DOHH2 (cell line): ENCODE data around the gene KBTBD3.
A peak's percentile ranks its signal among the peaks of the same experiment; 100 is the strongest.

Experiments used
- H3F3A ChIP-seq: fragments of 200-600 bp; sonication (generic), shearing (Covaris generic); 2 replicates; pipeline ENCODE4 v1.6.0; 2016; ENCODE audit warnings: antibody characterized with exemption, mild to moderate bottlenecking; ENCODE audit not compliant: control insufficient read depth, insufficient read depth
- H3K27ac ChIP-seq: fragments of 200-600 bp; sonication (generic); 2 replicates; pipeline ENCODE4 v1.5.1; 2014; ENCODE audit warnings: low read depth, mild to moderate bottlenecking, low read length, moderate library complexity
- H3K27me3 ChIP-seq: fragments of 200-600 bp; sonication (generic); 2 replicates; pipeline ENCODE4 v1.6.1; 2014; ENCODE audit warnings: mild to moderate bottlenecking, low read length, mixed read lengths; ENCODE audit not compliant: control insufficient read depth
- H3K36me3 ChIP-seq: fragments of 200-600 bp; sonication (generic); 2 replicates; pipeline ENCODE4 v1.6.1; 2014; ENCODE audit warnings: mild to moderate bottlenecking, low read length, moderate library complexity, mixed read lengths; ENCODE audit not compliant: control insufficient read depth
- H3K4me1 ChIP-seq: fragments of 200-600 bp; sonication (generic); 2 replicates; pipeline ENCODE4 v1.6.1; 2014; ENCODE audit warnings: mild to moderate bottlenecking, low read length, mixed read lengths; ENCODE audit not compliant: control insufficient read depth
- H3K4me2 ChIP-seq: fragments of 200-600 bp; sonication (generic); 2 replicates; pipeline ENCODE4 v1.6.0; 2014; ENCODE audit warnings: mild to moderate bottlenecking, low read length, moderate library complexity
- H3K4me3 ChIP-seq: fragments of 200-600 bp; sonication (generic); 2 replicates; pipeline ENCODE4 v1.5.1; 2014; ENCODE audit warnings: mild to moderate bottlenecking, low read length, mixed read lengths
- H3K79me2 ChIP-seq: fragments of 200-600 bp; sonication (generic); 2 replicates; pipeline ENCODE4 v1.6.1; 2014; ENCODE audit warnings: mild to moderate bottlenecking, low read length, mixed read lengths; ENCODE audit not compliant: control insufficient read depth
- H3K9me2 ChIP-seq: fragments of 200-600 bp; sonication (generic); replicated peaks from 2 replicates; pipeline ENCODE4 v1.6.1; 2014; ENCODE audit warnings: mild to moderate bottlenecking, low read length, mixed read lengths; ENCODE audit not compliant: control insufficient read depth
- H3K9me3 ChIP-seq: fragments of 200-600 bp; sonication (generic); 2 replicates; pipeline ENCODE4 v1.6.1; 2014; ENCODE audit warnings: antibody characterized with exemption, low read length, mixed read lengths; ENCODE audit not compliant: control insufficient read depth, insufficient read depth
- H4K20me1 ChIP-seq: fragments of 200-600 bp; sonication (generic); 2 replicates; pipeline ENCODE4 v1.6.0; 2014; ENCODE audit warnings: low read depth, mild to moderate bottlenecking, antibody characterized with exemption, low read length, moderate library complexity; ENCODE audit not compliant: control insufficient read depth, insufficient read depth
- EZH2phosphoT487 ChIP-seq: fragments of 200-600 bp; sonication (generic); IDR thresholded peaks from 2 replicates; pipeline ENCODE4 v1.6.1; 2017; ENCODE audit warnings: borderline replicate concordance, mild to moderate bottlenecking, antibody characterized with exemption, low read length, moderate library complexity, mixed read lengths
- TF ChIP-seq, protein P1 (sequence below): fragments of 200-600 bp; sonication (generic); IDR thresholded peaks from one replicate; pipeline ENCODE4 v1.5.1; 2014; ENCODE audit warnings: antibody characterized with exemption, mild to moderate bottlenecking, low read depth, low read length; ENCODE audit not compliant: poor library complexity, severe bottlenecking

Gene KBTBD3, protein sequence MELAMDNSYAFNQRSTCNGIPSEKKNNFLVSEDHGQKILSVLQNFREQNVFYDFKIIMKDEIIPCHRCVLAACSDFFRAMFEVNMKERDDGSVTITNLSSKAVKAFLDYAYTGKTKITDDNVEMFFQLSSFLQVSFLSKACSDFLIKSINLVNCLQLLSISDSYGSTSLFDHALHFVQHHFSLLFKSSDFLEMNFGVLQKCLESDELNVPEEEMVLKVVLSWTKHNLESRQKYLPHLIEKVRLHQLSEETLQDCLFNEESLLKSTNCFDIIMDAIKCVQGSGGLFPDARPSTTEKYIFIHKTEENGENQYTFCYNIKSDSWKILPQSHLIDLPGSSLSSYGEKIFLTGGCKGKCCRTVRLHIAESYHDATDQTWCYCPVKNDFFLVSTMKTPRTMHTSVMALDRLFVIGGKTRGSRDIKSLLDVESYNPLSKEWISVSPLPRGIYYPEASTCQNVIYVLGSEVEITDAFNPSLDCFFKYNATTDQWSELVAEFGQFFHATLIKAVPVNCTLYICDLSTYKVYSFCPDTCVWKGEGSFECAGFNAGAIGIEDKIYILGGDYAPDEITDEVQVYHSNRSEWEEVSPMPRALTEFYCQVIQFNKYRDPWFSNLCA

DNA sequence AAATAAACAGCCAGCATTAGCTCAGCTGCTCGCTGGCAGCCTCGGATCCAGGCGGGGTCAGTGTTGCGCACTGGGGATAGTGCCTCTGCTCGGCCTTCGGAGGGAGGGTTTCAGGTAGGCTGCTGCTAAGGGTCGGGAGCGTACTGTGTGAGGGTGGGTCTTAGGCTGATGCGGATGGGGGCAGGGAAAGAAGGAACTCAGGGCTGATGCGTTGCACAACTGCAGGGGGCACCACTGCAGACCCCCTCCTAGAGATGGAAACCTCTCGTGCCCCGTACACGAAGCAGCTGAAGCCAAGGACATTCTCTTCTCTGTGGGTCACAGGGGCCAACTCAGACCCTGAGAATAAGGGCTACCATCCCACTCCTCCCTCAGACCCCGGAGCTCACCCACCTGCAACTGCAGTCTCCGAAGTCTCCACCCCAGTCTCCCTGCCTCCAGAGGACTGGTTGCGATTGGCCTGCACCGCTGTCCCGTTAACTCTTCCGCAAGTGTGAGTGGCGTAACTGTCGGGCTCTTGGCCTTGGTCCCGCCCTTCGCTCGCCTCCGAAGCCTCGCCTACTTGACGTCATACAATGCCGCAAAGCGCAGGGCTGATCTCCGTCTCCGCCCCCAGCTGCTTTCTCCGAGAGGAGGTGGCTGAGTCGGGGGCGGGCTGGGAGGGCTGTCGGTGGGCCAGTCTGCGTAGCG is at the start of gene KBTBD3:
Gene KBTBD3, minus strand, starts transcription at position 429 of the 690 bp plus-strand sequence. CDS start 18,250 bp downstream, outside the sequence.
- H3K4me1 ChIP-seq: peaks cover 39% of the 10 kb centered on the region
- H3K36me3 ChIP-seq: peaks cover 35% of the 10 kb centered on the region
- H3K79me2 ChIP-seq: peaks cover 48% of the 10 kb centered on the region
- H3K27ac ChIP-seq: peak within 1 kb of the TSS; percentile 73
- H3K9me3 ChIP-seq: no peaks in the 10 kb centered on the region
- peak within 1 kb of the TSS; percentile 99 for H3K4me3 ChIP-seq
- H3F3A ChIP-seq: no peaks in the 10 kb centered on the region
- no peaks in the 10 kb centered on the region for H3K27me3 ChIP-seq
- no peaks in the 10 kb centered on the region for H4K20me1 ChIP-seq
- no peaks in the 10 kb centered on the region for H3K9me2 ChIP-seq
- H3K4me2 ChIP-seq: peak within 1 kb of the TSS; percentile 88
- no peak for TF ChIP-seq EZH2phosphoT487
- TF ChIP-seq, protein P1, sequence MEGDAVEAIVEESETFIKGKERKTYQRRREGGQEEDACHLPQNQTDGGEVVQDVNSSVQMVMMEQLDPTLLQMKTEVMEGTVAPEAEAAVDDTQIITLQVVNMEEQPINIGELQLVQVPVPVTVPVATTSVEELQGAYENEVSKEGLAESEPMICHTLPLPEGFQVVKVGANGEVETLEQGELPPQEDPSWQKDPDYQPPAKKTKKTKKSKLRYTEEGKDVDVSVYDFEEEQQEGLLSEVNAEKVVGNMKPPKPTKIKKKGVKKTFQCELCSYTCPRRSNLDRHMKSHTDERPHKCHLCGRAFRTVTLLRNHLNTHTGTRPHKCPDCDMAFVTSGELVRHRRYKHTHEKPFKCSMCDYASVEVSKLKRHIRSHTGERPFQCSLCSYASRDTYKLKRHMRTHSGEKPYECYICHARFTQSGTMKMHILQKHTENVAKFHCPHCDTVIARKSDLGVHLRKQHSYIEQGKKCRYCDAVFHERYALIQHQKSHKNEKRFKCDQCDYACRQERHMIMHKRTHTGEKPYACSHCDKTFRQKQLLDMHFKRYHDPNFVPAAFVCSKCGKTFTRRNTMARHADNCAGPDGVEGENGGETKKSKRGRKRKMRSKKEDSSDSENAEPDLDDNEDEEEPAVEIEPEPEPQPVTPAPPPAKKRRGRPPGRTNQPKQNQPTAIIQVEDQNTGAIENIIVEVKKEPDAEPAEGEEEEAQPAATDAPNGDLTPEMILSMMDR: peak; percentile 80

DNA sequence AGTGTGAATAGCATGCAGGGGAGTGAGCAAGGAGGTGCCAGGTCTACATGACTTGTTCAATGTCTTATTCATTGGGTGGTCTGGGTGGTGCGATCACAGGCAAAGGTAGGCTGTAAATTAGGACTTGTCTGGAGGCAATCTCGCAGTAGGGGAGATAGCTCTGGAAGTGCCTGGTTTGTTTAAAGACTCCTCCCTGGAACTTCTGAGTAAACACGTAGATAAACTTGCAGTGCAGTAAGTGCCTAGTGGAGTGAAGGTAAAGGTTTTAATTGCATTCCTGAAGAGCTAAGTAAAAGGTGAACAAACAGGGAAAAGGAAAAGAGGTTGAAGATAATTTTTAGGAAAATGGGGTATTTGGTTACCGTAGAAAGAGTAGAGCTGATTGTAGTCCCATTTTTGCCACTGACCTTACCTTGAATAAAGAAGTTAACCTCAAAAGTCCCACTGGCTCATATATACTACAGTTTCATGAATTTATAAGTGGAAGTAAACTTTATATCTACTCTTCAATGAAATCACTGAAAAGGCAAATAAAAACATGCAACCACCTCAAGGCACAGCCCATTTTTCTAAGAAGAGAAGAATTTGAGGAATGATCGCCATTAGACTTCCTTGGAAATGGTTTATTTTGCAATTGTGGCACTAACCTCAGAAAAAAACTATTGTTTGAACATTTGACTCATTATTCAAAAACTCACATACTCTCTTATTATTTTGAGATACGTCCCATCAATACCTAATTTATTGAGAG is 44.6 kb upstream of the KBTBD3 start:
- no peaks in the 10 kb centered on the region for H3F3A ChIP-seq
- no peak overlapping the region for H3K4me2 ChIP-seq
- H3K9me3 ChIP-seq: no peaks in the 10 kb centered on the region
- no peaks in the 10 kb centered on the region for H3K36me3 ChIP-seq
- no peaks in the 10 kb centered on the region for H4K20me1 ChIP-seq
- no peaks in the 10 kb centered on the region for H3K4me1 ChIP-seq
- TF ChIP-seq, protein P1: no peak
- no peak for TF ChIP-seq EZH2phosphoT487
- no peaks in the 10 kb centered on the region for H3K9me2 ChIP-seq
- H3K27me3 ChIP-seq: no peaks in the 10 kb centered on the region
- H3K79me2 ChIP-seq: no peaks in the 10 kb centered on the region
- H3K4me3 ChIP-seq: no peak overlapping the region
- H3K27ac ChIP-seq: no peak overlapping the region

DNA sequence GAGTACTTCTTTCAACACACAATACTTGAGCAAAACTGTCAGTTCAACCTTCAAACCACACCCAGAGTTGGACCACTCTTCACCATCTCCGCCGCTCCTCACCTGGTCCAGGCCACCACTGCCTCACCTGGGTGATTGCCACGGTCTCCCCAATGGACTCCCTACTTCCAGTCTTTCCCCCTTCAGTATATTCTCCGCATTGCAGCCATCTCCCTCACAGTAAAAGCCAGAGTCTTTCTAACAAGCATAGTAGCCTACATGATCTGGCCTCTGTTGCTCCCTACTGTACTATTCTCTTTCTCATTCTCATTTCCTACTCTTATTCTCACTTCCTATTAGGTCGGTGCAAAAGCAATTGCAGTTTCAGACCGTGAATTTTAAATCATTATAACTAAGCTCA is 28.8 kb upstream of the KBTBD3 start:
- H3K4me3 ChIP-seq: no peak overlapping the region
- no peak overlapping the region for H3K27ac ChIP-seq
- no peaks in the 10 kb centered on the region for H3K27me3 ChIP-seq
- H3K9me2 ChIP-seq: no peaks in the 10 kb centered on the region
- H3K79me2 ChIP-seq: no peaks in the 10 kb centered on the region
- TF ChIP-seq, protein P1: no peak
- no peak for TF ChIP-seq EZH2phosphoT487
- no peaks in the 10 kb centered on the region for H3K36me3 ChIP-seq
- H3K4me2 ChIP-seq: no peak overlapping the region
- H3F3A ChIP-seq: no peaks in the 10 kb centered on the region
- no peaks in the 10 kb centered on the region for H3K4me1 ChIP-seq
- no peaks in the 10 kb centered on the region for H3K9me3 ChIP-seq
- H4K20me1 ChIP-seq: no peaks in the 10 kb centered on the region
